Measurements from ENCODE around the gene KIRREL3.

Gene KIRREL3

DNA sequence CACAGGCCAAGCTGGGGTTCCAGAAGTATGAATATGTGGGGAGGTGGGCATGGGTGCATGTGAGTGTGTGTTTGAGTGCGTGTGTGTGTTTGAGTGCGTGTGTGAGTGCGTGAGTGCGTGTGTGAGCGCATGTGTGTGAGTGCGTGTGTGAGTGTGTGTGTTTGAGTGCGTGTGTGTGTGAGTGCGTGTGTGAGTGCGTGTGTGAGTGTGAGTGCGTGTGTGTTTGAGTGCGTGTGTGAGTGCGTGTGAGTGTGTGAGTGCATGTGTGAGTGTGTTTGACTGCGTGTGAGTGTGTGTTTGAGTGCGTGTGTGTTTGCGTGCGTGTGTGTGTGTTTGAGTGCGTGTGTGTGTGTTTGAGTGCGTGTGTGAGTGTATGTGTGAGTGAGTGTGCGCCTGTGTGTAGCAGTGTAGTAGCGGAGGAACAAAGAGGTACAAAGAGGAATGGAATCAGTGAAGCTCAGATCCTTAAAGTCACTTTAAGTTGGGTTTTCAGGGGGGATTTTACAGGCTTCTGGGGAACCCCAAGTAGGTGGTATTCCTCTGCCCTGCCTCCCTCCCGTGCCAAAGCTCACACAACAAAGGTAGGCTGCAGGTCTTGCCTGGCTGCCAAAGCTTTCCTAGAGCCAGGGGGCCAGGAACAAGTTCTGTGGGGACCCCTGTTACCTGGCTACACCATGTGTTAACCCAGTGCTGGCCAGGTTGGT is 137.1 kb downstream of the KIRREL3 start:
- DNase-seq = no peak

DNA sequence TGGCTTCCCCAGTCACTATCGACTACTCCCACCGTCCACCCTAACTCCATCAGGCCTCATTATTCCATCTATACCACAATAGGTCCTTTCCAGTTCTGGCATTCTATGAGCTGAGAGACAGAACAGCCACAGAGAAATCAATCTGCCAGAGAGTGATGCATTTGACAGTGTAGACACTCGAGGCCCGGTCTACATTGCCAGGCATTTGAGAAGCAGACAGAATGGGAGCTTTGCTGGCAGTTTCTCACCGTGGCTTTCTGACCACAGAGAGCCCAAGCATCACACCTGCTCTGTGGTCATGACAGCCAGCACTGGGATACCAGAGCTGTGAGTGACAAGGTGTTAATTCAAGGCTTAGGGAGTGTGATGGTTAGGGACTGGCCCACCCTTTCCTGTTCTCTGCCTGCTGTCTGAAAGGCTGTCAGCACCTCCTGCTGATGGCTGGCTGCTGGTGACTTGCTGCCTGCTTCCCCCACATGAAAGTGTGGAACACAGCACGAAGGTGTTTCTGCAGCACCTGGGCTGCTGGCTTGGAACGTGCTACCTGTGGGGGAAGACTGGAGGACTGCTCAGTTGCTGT is 137.8 kb downstream of the KIRREL3 start:
- DNase-seq = peak; percentile 28

- DNase-seq = no peak
These were observed 138.6 kb downstream of the KIRREL3 start for GRCh38 chr11:126861796-126862459.

DNA sequence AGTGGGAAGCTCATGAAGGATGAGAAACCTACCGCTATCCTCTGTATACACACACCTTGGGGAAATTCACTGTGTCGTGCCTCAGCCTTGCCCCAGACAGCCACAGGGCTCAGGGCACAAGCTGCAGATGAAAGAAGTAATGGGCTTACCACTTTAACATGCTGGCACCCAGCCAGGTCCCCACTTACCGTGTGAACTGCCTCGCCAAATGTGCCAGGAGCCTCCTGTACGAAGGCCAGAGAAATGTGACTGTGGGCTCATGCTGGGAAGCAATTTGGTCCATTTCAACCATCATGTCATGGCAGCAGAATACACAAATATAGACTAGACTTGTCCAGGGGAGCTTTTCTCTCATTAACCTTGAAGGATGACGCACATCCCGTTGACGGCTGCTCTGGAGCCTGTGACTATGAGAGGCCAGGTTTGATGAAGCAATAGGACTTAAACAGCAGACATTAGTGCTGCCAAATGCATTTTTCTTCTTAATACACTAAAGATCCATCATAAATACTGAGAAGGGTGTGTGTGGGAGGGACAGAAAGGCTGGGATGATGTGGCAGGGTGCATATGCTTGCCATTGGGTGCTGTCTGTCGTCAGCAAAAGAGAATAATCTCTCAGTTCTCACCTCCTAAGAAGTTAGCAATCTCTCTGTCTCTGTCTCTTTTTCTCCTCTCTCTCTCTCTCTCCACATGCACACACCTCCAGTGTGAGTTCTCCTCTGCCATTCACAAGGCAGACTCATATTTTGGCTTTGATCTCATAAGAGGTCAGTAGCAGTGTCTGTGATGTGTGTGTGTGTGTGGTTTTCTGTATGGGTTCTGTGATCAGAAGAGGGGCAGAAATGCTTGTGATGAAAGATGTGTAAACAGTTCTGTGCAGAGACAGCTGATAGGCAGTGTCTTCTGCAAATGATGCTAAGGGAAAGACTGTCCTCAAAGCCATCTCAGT is 142.4 kb downstream of the KIRREL3 start:
- DNase-seq = no peak

GRCh38 chr11:126855536-126855935 is 145.0 kb downstream of the KIRREL3 start:
- no peak for DNase-seq

GRCh38 chr11:126853732-126854131 is 146.8 kb downstream of the KIRREL3 start:
- DNase-seq = no peak

DNA sequence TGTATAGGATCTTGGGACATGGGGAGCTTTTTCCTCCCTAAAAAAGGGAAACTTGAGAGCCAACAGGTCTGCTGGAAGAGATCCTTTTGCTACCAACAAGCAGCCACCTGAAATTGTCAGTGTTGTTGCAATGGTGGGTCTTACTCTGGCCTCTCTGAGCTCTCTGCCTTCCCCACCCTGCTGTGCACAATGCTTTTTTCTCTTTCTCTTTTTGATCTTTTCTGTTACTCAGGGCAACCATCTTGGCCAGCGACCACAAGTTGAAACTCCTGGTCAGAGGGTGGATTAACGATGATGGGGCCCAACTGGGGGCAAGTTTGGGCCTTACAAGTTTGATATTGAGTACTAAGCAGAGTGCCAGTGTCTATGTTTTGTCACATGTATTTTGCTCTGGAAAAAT is 155.8 kb downstream of the KIRREL3 start:
- DNase-seq = no peak

DNA sequence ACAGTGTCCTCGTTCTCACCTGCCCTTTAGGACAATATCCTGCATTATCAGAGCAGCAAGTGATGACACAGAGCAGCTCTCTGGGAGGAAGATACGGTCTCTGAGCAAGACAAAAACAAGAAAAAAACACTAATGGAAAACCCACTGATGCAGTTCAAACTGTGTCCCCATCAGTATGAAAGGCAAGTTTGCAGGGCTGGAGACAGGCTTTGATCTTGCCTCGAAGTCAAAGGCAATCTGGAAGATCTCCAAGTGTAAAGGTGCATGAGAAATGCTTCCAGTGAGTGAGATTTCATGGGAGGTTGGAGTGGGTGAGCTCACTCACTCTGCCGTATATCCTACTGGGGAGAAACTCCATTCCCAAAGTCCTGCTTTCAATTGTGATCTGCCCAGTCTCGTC is 157.5 kb downstream of the KIRREL3 start:
- no peak for DNase-seq

DNA sequence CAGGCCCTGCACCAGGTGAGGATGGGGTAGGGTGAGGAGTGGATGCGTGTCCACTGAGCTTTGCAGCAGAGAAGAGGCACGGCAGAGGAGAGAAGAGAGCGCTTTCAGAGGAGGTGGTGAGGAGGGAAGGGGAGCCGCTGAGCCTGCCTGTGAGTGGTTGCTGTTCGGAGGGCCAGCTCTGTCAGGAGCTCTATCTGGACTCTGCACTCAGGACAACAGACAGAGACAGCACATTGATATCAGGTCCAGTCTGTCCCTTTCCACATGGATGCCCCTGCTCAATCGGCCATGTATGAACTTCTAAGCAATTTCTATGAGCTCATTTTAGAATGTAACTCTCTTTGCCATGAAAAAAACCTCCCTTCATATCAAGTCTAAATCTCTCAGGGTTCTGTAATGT is 158.6 kb downstream of the KIRREL3 start:
- DNase-seq = no peak

DNA sequence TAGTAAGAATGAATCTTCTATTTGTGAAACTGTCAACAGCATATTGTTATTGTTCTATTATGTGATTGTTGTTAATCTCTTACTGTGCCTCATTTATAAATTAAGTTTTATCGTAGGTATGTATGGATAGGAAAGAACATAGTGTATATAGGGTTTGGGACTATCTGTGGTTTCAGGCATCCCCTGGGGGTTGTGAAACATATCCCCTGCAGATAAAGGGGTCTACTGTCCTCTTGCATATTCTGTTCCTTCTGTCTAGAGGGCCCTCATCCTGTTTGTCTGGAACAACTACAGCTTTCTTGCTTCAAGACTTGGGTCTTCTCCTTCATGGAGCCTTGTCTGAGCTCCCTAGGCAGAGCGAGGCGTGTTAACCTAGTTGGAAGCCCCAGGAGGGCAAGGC is 159.6 kb downstream of the KIRREL3 start:
- DNase-seq = no peak

DNA sequence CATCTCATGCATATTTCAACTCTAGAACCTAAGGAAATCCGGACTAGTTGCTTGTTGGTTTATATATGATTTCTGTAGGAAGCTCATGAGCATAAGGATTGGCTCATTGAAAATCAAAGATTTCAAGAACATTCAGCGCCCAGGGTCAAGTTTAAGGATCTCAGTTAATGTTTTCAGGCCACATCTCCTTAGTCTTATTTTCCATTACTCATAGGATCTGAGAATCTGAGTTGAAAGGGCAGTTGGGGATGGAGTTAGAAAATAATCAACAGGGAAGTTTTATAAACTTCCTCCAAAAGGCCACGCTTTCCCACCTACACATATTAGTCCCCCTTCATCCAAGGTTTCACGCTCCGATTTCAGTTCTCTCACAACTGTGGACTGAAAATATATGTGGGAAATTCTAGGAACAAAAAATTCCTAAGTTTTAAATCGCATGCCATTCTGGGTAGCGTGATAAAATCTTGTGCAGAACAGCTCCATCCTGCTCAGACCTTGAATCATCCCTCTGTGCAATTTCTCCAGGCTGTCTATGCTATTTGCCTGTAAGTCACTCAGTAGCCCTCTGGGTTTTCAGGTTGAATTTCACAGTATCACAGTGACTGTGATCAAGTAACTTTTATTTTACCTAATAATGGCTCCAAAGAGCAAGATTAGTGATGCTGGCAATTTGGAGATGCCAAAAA is 160.2 kb downstream of the KIRREL3 start:
- DNase-seq = no peak

- DNase-seq = peak; percentile 100
These were observed 161.1 kb downstream of the KIRREL3 start for GRCh38 chr11:126839496-126839895.

DNA sequence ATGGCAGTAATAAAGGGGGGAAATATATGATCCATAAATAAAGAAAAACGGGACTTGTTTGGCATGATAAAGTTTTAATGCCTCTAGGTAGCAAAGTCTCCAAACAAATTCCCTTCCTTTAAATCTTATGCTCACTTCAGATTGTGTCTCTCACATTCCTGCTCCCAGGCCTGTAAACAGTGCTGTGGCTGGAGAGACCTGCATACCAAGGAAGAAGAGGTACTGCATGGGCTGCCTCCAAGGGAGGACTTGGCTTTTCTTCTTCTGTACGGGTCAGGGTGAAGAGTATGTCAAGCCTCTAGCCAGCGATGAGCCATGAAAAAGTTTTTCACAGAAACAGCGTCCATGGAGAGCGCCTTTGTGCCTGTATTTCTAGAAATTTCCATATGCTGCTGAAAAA is 161.8 kb downstream of the KIRREL3 start:
- no peak for DNase-seq

- no peak for DNase-seq
These were observed 163.0 kb downstream of the KIRREL3 start for GRCh38 chr11:126837581-126837980.

DNA sequence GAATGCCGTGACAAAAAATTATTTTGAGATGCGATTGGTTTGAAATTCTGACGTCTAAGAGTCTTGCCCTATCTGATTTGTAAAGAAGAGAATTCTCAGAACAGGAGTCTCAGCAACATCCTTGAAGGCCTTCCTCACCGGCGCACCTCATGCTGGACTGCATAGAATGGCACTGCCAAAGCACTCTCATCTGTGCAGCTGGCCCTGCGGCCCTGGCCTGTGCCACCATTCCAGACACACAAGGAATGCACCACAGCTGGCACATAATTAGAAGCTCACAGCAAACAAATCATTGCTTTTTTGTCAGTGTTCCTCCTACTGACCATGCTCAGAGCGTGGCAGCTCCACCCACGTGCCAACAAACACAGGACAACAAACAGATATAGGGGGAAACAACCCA is 166.0 kb downstream of the KIRREL3 start:
- no peak for DNase-seq

DNA sequence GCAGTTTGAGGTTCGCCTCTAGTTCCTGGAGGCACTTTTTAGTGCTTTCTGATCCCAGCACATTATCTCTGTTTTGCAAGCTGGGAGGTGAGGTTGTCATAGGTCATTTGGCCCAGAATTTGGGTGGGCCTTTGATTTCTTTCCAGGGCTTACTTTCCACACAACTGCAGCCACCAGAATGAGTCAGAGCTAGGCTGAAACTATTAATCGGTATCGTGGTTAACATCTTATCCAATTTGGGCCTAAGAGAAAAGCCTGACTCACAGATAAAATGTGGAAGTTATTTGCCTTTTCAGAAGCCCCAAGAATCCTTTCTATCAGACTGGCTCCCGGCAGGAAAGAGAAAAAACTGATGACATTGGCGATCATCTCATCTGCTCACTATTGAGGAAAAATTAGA is 166.4 kb downstream of the KIRREL3 start:
- no peak for DNase-seq

GRCh38 chr11:126833065-126833464 is 167.5 kb downstream of the KIRREL3 start:
- DNase-seq = no peak

- DNase-seq = no peak
These were observed 168.2 kb downstream of the KIRREL3 start for GRCh38 chr11:126832387-126832786.

GRCh38 chr11:126830216-126830806 is 170.3 kb downstream of the KIRREL3 start:
- DNase-seq = peak; percentile 35

- DNase-seq = no peak
These were observed 170.9 kb downstream of the KIRREL3 start for GRCh38 chr11:126829716-126830115.

- peak; percentile 87 for DNase-seq
These were observed 176.4 kb downstream of the KIRREL3 start for GRCh38 chr11:126824035-126824607.

DNA sequence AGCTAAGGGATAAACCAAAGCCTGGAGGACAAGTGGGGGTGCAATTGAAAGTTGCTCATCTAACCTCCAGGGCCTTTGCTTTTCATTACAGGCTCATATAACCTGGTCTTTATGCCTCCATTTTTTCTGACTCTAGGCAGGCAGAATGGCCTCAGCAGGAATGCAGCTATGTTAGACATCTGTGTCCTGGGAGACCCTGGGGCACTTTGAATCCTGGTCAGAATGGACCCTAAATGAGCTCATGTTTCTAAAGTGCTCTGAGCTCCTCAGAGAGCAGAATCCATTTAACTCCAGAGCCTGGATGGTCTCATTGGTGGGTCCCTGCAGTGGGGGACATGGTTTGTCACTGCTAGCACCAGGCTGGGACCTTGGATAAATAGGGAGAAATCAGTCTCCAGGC is 177.3 kb downstream of the KIRREL3 start:
- no peak for DNase-seq

Data from NCI-H526 treated with DMSO at 0.1 percent for 48 hours (cell line).